ENCODE results near the gene NCKAP5.
"Not testable (repeated sequence)": the region's sequence is repeated elsewhere in the genome, so short reads cannot be mapped to it uniquely, and the experiment has no call there.

The NCKAP5 gene

GRCh38 chr2:132730611-132731010 is 837.7 kb downstream of the NCKAP5 start:
- Mint-ChIP-seq H3K9me3 (peaks cover 11% of the 10 kb centered on the region), H3K36me3 (ENCODE audit: low read depth) (no peaks in the 10 kb centered on the region), H3K4me3 (no peak overlapping the region), H3K27ac (no peak overlapping the region), H3K27me3 (ENCODE audit: low read depth) (no peaks in the 10 kb centered on the region), H3K4me1 (ENCODE audit: low read depth) (no peaks in the 10 kb centered on the region)
- DNase-seq (ENCODE audit: low spot score), result no peak

GRCh38 chr2:132729522-132729921 is 838.7 kb downstream of the NCKAP5 start:
- Mint-ChIP-seq H3K4me1 (ENCODE audit: low read depth) (no peaks in the 10 kb centered on the region), H3K27ac (no peak overlapping the region), H3K27me3 (ENCODE audit: low read depth) (no peaks in the 10 kb centered on the region), H3K9me3 (peaks cover 6% of the 10 kb centered on the region), H3K4me3 (no peak overlapping the region), H3K36me3 (ENCODE audit: low read depth) (no peaks in the 10 kb centered on the region)
- no peak for DNase-seq (ENCODE audit: low spot score)

- no peaks in the 10 kb centered on the region for H3K4me1 Mint-ChIP-seq (ENCODE audit: low read depth)
- no peak overlapping the region for H3K27ac Mint-ChIP-seq
- no peaks in the 10 kb centered on the region for H3K36me3 Mint-ChIP-seq (ENCODE audit: low read depth)
- H3K9me3 Mint-ChIP-seq, result peaks cover 5% of the 10 kb centered on the region
- DNase-seq (ENCODE audit: low spot score), result no peak
- no peaks in the 10 kb centered on the region for H3K27me3 Mint-ChIP-seq (ENCODE audit: low read depth)
- H3K4me3 Mint-ChIP-seq, result no peak overlapping the region
Measured at GRCh38 chr2:132726155-132726554, 842.1 kb downstream of the NCKAP5 start.

- Mint-ChIP-seq H3K9me3 (peaks cover 5% of the 10 kb centered on the region), H3K4me1 (ENCODE audit: low read depth) (no peaks in the 10 kb centered on the region), H3K4me3 (no peak overlapping the region), H3K27ac (no peak overlapping the region), H3K36me3 (ENCODE audit: low read depth) (no peaks in the 10 kb centered on the region), H3K27me3 (ENCODE audit: low read depth) (no peaks in the 10 kb centered on the region)
- DNase-seq (ENCODE audit: low spot score), result no peak
Measured at GRCh38 chr2:132725748-132726147, 842.5 kb downstream of the NCKAP5 start.

- H3K4me3 Mint-ChIP-seq, result no peak overlapping the region
- no peak overlapping the region for H3K27ac Mint-ChIP-seq
- no peak for DNase-seq (ENCODE audit: low spot score)
- no peaks in the 10 kb centered on the region for H3K4me1 Mint-ChIP-seq (ENCODE audit: low read depth)
- peaks cover 5% of the 10 kb centered on the region for H3K9me3 Mint-ChIP-seq
- H3K36me3 Mint-ChIP-seq (ENCODE audit: low read depth), result no peaks in the 10 kb centered on the region
- no peaks in the 10 kb centered on the region for H3K27me3 Mint-ChIP-seq (ENCODE audit: low read depth)
Measured at GRCh38 chr2:132725148-132725547, 843.1 kb downstream of the NCKAP5 start.

- no peak overlapping the region for H3K4me3 Mint-ChIP-seq
- no peak for DNase-seq (ENCODE audit: low spot score)
Measured at GRCh38 chr2:132721938-132722337, 846.3 kb downstream of the NCKAP5 start.

GRCh38 chr2:132720393-132720792 is 847.9 kb downstream of the NCKAP5 start:
- H3K4me3 Mint-ChIP-seq, result no peak overlapping the region
- no peak overlapping the region for H3K27ac Mint-ChIP-seq
- no peaks in the 10 kb centered on the region for H3K27me3 Mint-ChIP-seq (ENCODE audit: low read depth)
- H3K4me1 Mint-ChIP-seq (ENCODE audit: low read depth), result no peaks in the 10 kb centered on the region
- H3K36me3 Mint-ChIP-seq (ENCODE audit: low read depth), result no peaks in the 10 kb centered on the region
- peaks cover 5% of the 10 kb centered on the region for H3K9me3 Mint-ChIP-seq
- no peak for DNase-seq (ENCODE audit: low spot score)

More at GRCh38 chr2:132721938-132722337, 846.3 kb downstream of the NCKAP5 start:
- no peaks in the 10 kb centered on the region for H3K27me3 Mint-ChIP-seq (ENCODE audit: low read depth)
- H3K9me3 Mint-ChIP-seq, result peaks cover 5% of the 10 kb centered on the region
- no peaks in the 10 kb centered on the region for H3K36me3 Mint-ChIP-seq (ENCODE audit: low read depth)
- H3K4me1 Mint-ChIP-seq (ENCODE audit: low read depth), result no peaks in the 10 kb centered on the region
- H3K27ac Mint-ChIP-seq, result no peak overlapping the region

GRCh38 chr2:132719480-132719879 is 848.8 kb downstream of the NCKAP5 start:
- no peak for DNase-seq (ENCODE audit: low spot score)
- no peaks in the 10 kb centered on the region for H3K36me3 Mint-ChIP-seq (ENCODE audit: low read depth)
- H3K27ac Mint-ChIP-seq, result no peak overlapping the region
- H3K27me3 Mint-ChIP-seq (ENCODE audit: low read depth), result no peaks in the 10 kb centered on the region
- H3K9me3 Mint-ChIP-seq, result peaks cover 5% of the 10 kb centered on the region
- H3K4me3 Mint-ChIP-seq, result no peak overlapping the region
- no peaks in the 10 kb centered on the region for H3K4me1 Mint-ChIP-seq (ENCODE audit: low read depth)

GRCh38 chr2:132716954-132717353 is 851.3 kb downstream of the NCKAP5 start:
- Mint-ChIP-seq H3K27me3 (ENCODE audit: low read depth) (no peaks in the 10 kb centered on the region), H3K4me3 (no peak overlapping the region), H3K4me1 (ENCODE audit: low read depth) (no peaks in the 10 kb centered on the region), H3K27ac (no peak overlapping the region), H3K36me3 (ENCODE audit: low read depth) (no peaks in the 10 kb centered on the region), H3K9me3 (no peaks in the 10 kb centered on the region)
- no peak for DNase-seq (ENCODE audit: low spot score)

- Mint-ChIP-seq H3K36me3 (ENCODE audit: low read depth) (no peaks in the 10 kb centered on the region), H3K27ac (no peak overlapping the region), H3K4me1 (ENCODE audit: low read depth) (no peaks in the 10 kb centered on the region), H3K27me3 (ENCODE audit: low read depth) (no peaks in the 10 kb centered on the region), H3K4me3 (no peak overlapping the region), H3K9me3 (no peaks in the 10 kb centered on the region)
- no peak for DNase-seq (ENCODE audit: low spot score)
Measured at GRCh38 chr2:132715386-132716351, 852.6 kb downstream of the NCKAP5 start.

- Mint-ChIP-seq H3K4me1 (ENCODE audit: low read depth) (no peaks in the 10 kb centered on the region), H3K9me3 (no peaks in the 10 kb centered on the region), H3K27ac (no peak overlapping the region), H3K36me3 (ENCODE audit: low read depth) (no peaks in the 10 kb centered on the region), H3K27me3 (ENCODE audit: low read depth) (no peaks in the 10 kb centered on the region), H3K4me3 (no peak overlapping the region)
- no peak for DNase-seq (ENCODE audit: low spot score)
Measured at GRCh38 chr2:132703396-132703795, 864.9 kb downstream of the NCKAP5 start.

- Mint-ChIP-seq H3K27me3 (ENCODE audit: low read depth) (no peaks in the 10 kb centered on the region), H3K4me3 (no peak overlapping the region), H3K27ac (no peak overlapping the region), H3K9me3 (no peaks in the 10 kb centered on the region), H3K36me3 (ENCODE audit: low read depth) (no peaks in the 10 kb centered on the region), H3K4me1 (ENCODE audit: low read depth) (no peaks in the 10 kb centered on the region)
- DNase-seq (ENCODE audit: low spot score), result no peak
Measured at GRCh38 chr2:132701810-132702209, 866.5 kb downstream of the NCKAP5 start.

GRCh38 chr2:132699802-132700201 is 868.5 kb downstream of the NCKAP5 start:
- H3K27me3 Mint-ChIP-seq (ENCODE audit: low read depth); H3K36me3 Mint-ChIP-seq (ENCODE audit: low read depth); H3K4me1 Mint-ChIP-seq (ENCODE audit: low read depth); DNase-seq (ENCODE audit: low spot score); H3K27ac Mint-ChIP-seq; H3K9me3 Mint-ChIP-seq; H3K4me3 Mint-ChIP-seq: not testable (repeated sequence)

GRCh38 chr2:132698347-132698746 is 869.9 kb downstream of the NCKAP5 start:
- not testable (repeated sequence) for DNase-seq (ENCODE audit: low spot score); H3K27me3 Mint-ChIP-seq (ENCODE audit: low read depth); H3K27ac Mint-ChIP-seq; H3K4me1 Mint-ChIP-seq (ENCODE audit: low read depth); H3K4me3 Mint-ChIP-seq; H3K36me3 Mint-ChIP-seq (ENCODE audit: low read depth); H3K9me3 Mint-ChIP-seq
